Activated CD8-positive, alpha-beta memory T cell treated with anti-CD3 and anti-CD28 coated beads, Interleukin-2, amount 10 ng/mL, durations not matched to agents 7 days and 5 days (primary cell): Measurements from ENCODE around the gene SLC2A11. TPM values are rescaled to one million over a fixed set of nuclear protein-coding genes. Genes with fewer than 3 reads are reported as not detected.

Experiments used
- ATAC-seq: fragments of 150-1000 bp; cut with Tn5 transposase; one replicate; pipeline ENCODE4 v1.10.0; 2021; ENCODE audit warnings: moderate library complexity
- CTCF ChIA-PET: fragments of 350-600 bp; sonication (Branson Sonifier 250); formaldehyde crosslinking; loops from one replicate; lab custom pipeline; 2021; ENCODE audit warnings: antibody characterized with exemption; lab: Charles Lee
- DNase-seq: peaks from one replicate; pipeline ENCODE4 v3.0.0-alpha.2; 2020
- H3K27ac Mint-ChIP-seq: one replicate; pipeline ENCODE4 v1.8.0; 2021; ENCODE audit warnings: mild to moderate bottlenecking, mixed read lengths
- H3K27me3 Mint-ChIP-seq: one replicate; pipeline ENCODE4 v1.8.0; 2021; ENCODE audit warnings: mixed read lengths
- H3K36me3 Mint-ChIP-seq: one replicate; pipeline ENCODE4 v1.8.0; 2021; ENCODE audit warnings: mild to moderate bottlenecking, mixed read lengths
- H3K4me1 Mint-ChIP-seq: one replicate; pipeline ENCODE4 v1.8.0; 2021; ENCODE audit warnings: mixed read lengths
- H3K4me3 Mint-ChIP-seq: one replicate; pipeline ENCODE4 v1.8.0; 2021; ENCODE audit warnings: mild to moderate bottlenecking, moderate library complexity, mixed read lengths
- H3K9me3 Mint-ChIP-seq: one replicate; pipeline ENCODE4 v1.8.0; 2022; ENCODE audit warnings: low read depth, mixed read lengths
- total RNA-seq, 2 experiments: library from RNA; stranded (reverse); gene quantifications; one replicate each; pipeline ENCODE4 v1.2.3, GENCODE V29; 2021

Gene SLC2A11
- total RNA-seq, 2 experiments from 2014 or later, result 8.1 to 10.7 TPM

- H3K36me3 Mint-ChIP-seq, result peaks cover 7% of the 10 kb centered on the region
- H3K4me3 Mint-ChIP-seq, result no peak overlapping the region
- peaks cover 4% of the 10 kb centered on the region for H3K27me3 Mint-ChIP-seq
- peaks cover 24% of the 10 kb centered on the region for H3K4me1 Mint-ChIP-seq
- ATAC-seq (no peak), DNase-seq (no peak)
- CTCF ChIA-PET, result interaction anchor here (1.4 to 3.3 kb wide), 3 partner anchors 13 to 65 kb away, joined by 4 to 15 read pairs (median 4); no protein-coding TSS in a partner anchor
- H3K27ac Mint-ChIP-seq, result peak overlapping the region; percentile 44
- no peaks in the 10 kb centered on the region for H3K9me3 Mint-ChIP-seq
Observed at GRCh38 chr22:23835484-23836144, 22.1 kb upstream of the SLC2A11 start.

- H3K4me1 Mint-ChIP-seq, result peaks cover 24% of the 10 kb centered on the region
- no peak overlapping the region for H3K27ac Mint-ChIP-seq
- ATAC-seq (no peak), DNase-seq (no peak)
- no peak overlapping the region for H3K4me3 Mint-ChIP-seq
- H3K9me3 Mint-ChIP-seq, result no peaks in the 10 kb centered on the region
- H3K36me3 Mint-ChIP-seq, result peaks cover 3% of the 10 kb centered on the region
- CTCF ChIA-PET, result interaction anchor here (1.6 to 3.3 kb wide), 2 partner anchors 13 to 66 kb away, joined by 4 to 15 read pairs; no protein-coding TSS in a partner anchor
- peaks cover 4% of the 10 kb centered on the region for H3K27me3 Mint-ChIP-seq
Observed at GRCh38 chr22:23836281-23836680, 21.4 kb upstream of the SLC2A11 start.

GRCh38 chr22:23836692-23837495 lies 20.8 kb upstream of the SLC2A11 start:
- Mint-ChIP-seq H3K4me3 (no peak overlapping the region), H3K27me3 (peaks cover 4% of the 10 kb centered on the region), H3K9me3 (no peaks in the 10 kb centered on the region), H3K36me3 (peaks cover 3% of the 10 kb centered on the region), H3K4me1 (peaks cover 24% of the 10 kb centered on the region), H3K27ac (no peak overlapping the region)
- CTCF ChIA-PET, result interaction anchor here (1.5 to 3.3 kb wide), 2 partner anchors 12 to 66 kb away, joined by 3 to 15 read pairs; no protein-coding TSS in a partner anchor
- no peak for DNase-seq
- no peak for ATAC-seq

GRCh38 chr22:23837496-23837859 lies 20.2 kb upstream of the SLC2A11 start:
- CTCF ChIA-PET, result interaction anchor here (0.9 to 3.3 kb wide), 3 partner anchors 12 to 66 kb away, joined by 3 to 15 read pairs (median 3); no protein-coding TSS in a partner anchor
- ATAC-seq (no peak), DNase-seq (no peak)
- peaks cover 3% of the 10 kb centered on the region for H3K36me3 Mint-ChIP-seq
- peaks cover 4% of the 10 kb centered on the region for H3K27me3 Mint-ChIP-seq
- H3K9me3 Mint-ChIP-seq, result no peaks in the 10 kb centered on the region
- no peak overlapping the region for H3K27ac Mint-ChIP-seq
- H3K4me3 Mint-ChIP-seq, result peak overlapping the region; percentile 82
- peaks cover 24% of the 10 kb centered on the region for H3K4me1 Mint-ChIP-seq

GRCh38 chr22:23837911-23838680 lies 19.6 kb upstream of the SLC2A11 start:
- CTCF ChIA-PET, result interaction anchor here (0.9 to 3.3 kb wide), 3 partner anchors 11 to 67 kb away, joined by 3 to 15 read pairs (median 3); no protein-coding TSS in a partner anchor
- H3K27ac Mint-ChIP-seq, result peak overlapping the region; percentile 85
- H3K4me3 Mint-ChIP-seq, result peak overlapping the region; percentile 82
- peaks cover 4% of the 10 kb centered on the region for H3K27me3 Mint-ChIP-seq
- peaks cover 3% of the 10 kb centered on the region for H3K36me3 Mint-ChIP-seq
- H3K4me1 Mint-ChIP-seq, result peaks cover 24% of the 10 kb centered on the region
- no peak for ATAC-seq
- DNase-seq, result no peak
- H3K9me3 Mint-ChIP-seq, result no peaks in the 10 kb centered on the region

- Mint-ChIP-seq H3K27me3 (peaks cover 4% of the 10 kb centered on the region), H3K4me1 (peaks cover 26% of the 10 kb centered on the region), H3K36me3 (peaks cover 3% of the 10 kb centered on the region), H3K9me3 (no peaks in the 10 kb centered on the region), H3K4me3 (peak within 1 kb of the TSS; percentile 82), H3K27ac (peak within 1 kb of the TSS; percentile 89)
- DNase-seq (peak; percentile 99), ATAC-seq (peak; percentile 94)
- CTCF ChIA-PET, result interaction anchor here (3.3 kb wide), 1 partner anchor 10 kb away, joined by 15 read pairs; no protein-coding TSS in a partner anchor
Observed at GRCh38 chr22:23838681-23839468, 18.8 kb upstream of the SLC2A11 start, which contains the start of gene DERL3. Gene DERL3 (minus strand): TSS chr22:23839006. CDS start chr22:23838987, 19 bp downstream.

- H3K4me1 Mint-ChIP-seq, result peaks cover 34% of the 10 kb centered on the region
- H3K36me3 Mint-ChIP-seq, result peaks cover 3% of the 10 kb centered on the region
- CTCF ChIA-PET, result no interaction called here
- no peak for ATAC-seq
- no peak overlapping the region for H3K27ac Mint-ChIP-seq
- no peak overlapping the region for H3K4me3 Mint-ChIP-seq
- H3K27me3 Mint-ChIP-seq, result peaks cover 4% of the 10 kb centered on the region
- no peaks in the 10 kb centered on the region for H3K9me3 Mint-ChIP-seq
- no peak for DNase-seq
Observed at GRCh38 chr22:23840026-23840425, 17.6 kb upstream of the SLC2A11 start.

- H3K27ac Mint-ChIP-seq, result no peak overlapping the region
- ATAC-seq, result no peak
- H3K27me3 Mint-ChIP-seq, result peaks cover 4% of the 10 kb centered on the region
- CTCF ChIA-PET, result no interaction called here
- no peak for DNase-seq
- H3K9me3 Mint-ChIP-seq, result no peaks in the 10 kb centered on the region
- H3K4me3 Mint-ChIP-seq, result no peak overlapping the region
- peaks cover 1% of the 10 kb centered on the region for H3K36me3 Mint-ChIP-seq
- H3K4me1 Mint-ChIP-seq, result peaks cover 38% of the 10 kb centered on the region
Observed at GRCh38 chr22:23841292-23841691, 16.4 kb upstream of the SLC2A11 start.

GRCh38 chr22:23841736-23842445 lies 15.8 kb upstream of the SLC2A11 start:
- Mint-ChIP-seq H3K9me3 (no peaks in the 10 kb centered on the region), H3K36me3 (peaks cover 1% of the 10 kb centered on the region), H3K27me3 (peaks cover 4% of the 10 kb centered on the region), H3K4me1 (peaks cover 44% of the 10 kb centered on the region), H3K27ac (no peak overlapping the region), H3K4me3 (no peak overlapping the region)
- no peak for DNase-seq
- no peak for ATAC-seq
- CTCF ChIA-PET, result no interaction called here

- Mint-ChIP-seq H3K27me3 (peaks cover 4% of the 10 kb centered on the region), H3K9me3 (no peaks in the 10 kb centered on the region), H3K36me3 (peaks cover 1% of the 10 kb centered on the region), H3K4me1 (peaks cover 40% of the 10 kb centered on the region), H3K4me3 (no peak overlapping the region), H3K27ac (no peak overlapping the region)
- no peak for ATAC-seq
- no peak for DNase-seq
- CTCF ChIA-PET, result interaction anchor here (1.1 to 5.0 kb wide), 3 partner anchors 9 to 67 kb away, joined by 3 to 30 read pairs (median 3); partner anchors contain the start of gene SLC2A11
Observed at GRCh38 chr22:23842599-23842998, 15.1 kb upstream of the SLC2A11 start.

- Mint-ChIP-seq H3K36me3 (no peaks in the 10 kb centered on the region), H3K4me3 (no peak overlapping the region), H3K27me3 (peaks cover 2% of the 10 kb centered on the region), H3K4me1 (peaks cover 30% of the 10 kb centered on the region), H3K9me3 (no peaks in the 10 kb centered on the region), H3K27ac (peak overlapping the region; percentile 19)
- CTCF ChIA-PET, result interaction anchor here (1.0 to 5.0 kb wide), 5 partner anchors 12 to 76 kb away, joined by 4 to 30 read pairs (median 7); partner anchors contain the start of genes CHCHD10 and SLC2A11
- DNase-seq, result no peak
- no peak for ATAC-seq
Observed at GRCh38 chr22:23844739-23845202, 12.9 kb upstream of the SLC2A11 start.
